Measurements from ENCODE around the gene WNK1.

Gene WNK1

GRCh38 chr12:867905-868304 lies 115.5 kb downstream of the WNK1 start:
- DNase-seq = no peak

GRCh38 chr12:868722-869121 lies 116.3 kb downstream of the WNK1 start:
- no peak for DNase-seq

DNA sequence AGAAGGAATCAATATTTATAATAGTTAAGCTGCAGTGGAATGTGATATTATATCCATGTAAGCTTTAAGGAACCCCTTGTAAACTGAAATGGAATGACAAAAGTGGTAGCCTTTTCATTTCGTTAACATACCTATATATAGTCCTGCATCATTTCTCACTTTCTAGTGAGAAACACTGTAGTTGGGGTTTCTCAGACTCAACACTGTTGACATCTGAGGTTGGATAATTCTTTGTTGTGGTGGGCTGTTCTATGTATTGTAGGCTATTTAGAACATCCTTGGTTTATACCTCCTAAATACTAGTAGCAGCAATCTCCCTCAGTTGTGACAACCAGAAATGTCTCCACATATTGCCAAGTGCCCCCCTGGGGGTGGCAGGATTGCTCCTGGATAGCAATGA lies 118.0 kb downstream of the WNK1 start:
- DNase-seq = no peak

GRCh38 chr12:873954-874353 lies 121.6 kb downstream of the WNK1 start:
- no peak for DNase-seq

GRCh38 chr12:879641-880040 lies 127.3 kb downstream of the WNK1 start:
- no peak for DNase-seq

- no peak for DNase-seq
Observed at GRCh38 chr12:880656-881055, 128.3 kb downstream of the WNK1 start.

- DNase-seq = no peak
Observed at GRCh38 chr12:884746-885414, 132.5 kb downstream of the WNK1 start.

GRCh38 chr12:885701-886100 lies 133.3 kb downstream of the WNK1 start:
- no peak for DNase-seq

GRCh38 chr12:886206-886605 lies 133.8 kb downstream of the WNK1 start:
- no peak for DNase-seq

GRCh38 chr12:894226-894625 lies 141.8 kb downstream of the WNK1 start:
- no peak for DNase-seq

GRCh38 chr12:896031-896430 lies 143.7 kb downstream of the WNK1 start:
- no peak for DNase-seq

- DNase-seq = no peak
Observed at GRCh38 chr12:897386-897785, 145.0 kb downstream of the WNK1 start.

DNA sequence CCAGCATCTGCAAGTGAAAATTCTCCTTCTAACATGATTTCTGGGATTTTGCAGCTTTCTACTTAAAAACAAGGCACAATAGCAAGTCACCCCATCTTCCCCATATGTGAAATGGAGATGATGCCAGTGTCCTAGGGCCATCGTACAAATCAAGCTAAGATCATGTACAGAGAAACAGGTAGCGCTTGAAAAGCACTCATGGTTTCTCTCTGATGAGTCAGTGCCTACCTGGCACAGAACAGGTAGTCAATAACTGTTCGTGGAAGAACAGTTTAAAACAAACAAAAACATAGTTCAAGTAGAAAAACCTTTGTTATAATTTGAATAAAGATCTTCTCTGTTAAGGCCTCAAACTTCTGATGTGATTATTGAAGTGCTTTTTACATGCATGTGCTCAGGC lies 150.2 kb downstream of the WNK1 start:
- DNase-seq = no peak

- no peak for DNase-seq
Observed at GRCh38 chr12:903055-903454, 150.7 kb downstream of the WNK1 start.

GRCh38 chr12:904010-904414 lies 151.6 kb downstream of the WNK1 start:
- no peak for DNase-seq

DNA sequence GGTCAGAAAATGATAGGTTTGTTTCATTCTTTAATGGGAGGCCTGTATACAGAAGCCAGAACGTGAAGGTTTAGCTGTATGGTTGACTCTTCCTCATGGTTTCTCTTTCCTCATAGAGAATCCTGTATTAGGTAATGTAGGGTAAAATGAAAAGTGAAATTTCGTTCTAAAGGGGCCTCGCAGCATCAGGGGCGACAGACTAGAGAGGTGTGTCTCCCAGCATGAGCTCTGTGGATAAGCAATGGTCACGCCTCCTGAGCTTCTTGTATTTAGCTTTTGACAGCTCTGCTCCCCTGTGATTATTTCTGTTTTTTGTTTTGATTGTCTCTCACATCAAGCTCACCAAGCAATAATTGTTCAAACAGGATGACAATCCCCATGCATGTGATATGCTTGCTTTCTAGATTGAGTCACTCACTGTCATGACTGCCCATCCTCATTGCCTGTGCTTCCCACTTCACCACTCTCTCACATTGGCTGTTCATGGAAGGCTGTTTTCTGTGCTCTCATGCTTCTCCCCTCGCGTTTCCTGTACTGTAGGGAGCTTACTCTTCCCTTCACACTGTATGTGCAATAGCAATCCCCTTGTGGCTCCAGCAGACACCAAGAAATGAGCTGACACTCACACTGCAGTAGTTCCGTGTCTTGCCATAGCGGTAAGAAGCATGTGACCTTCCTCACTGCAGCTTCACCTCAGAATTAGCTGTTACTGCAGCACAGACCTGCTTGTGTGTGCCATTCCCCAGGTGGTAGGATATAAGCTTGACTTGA lies 153.1 kb downstream of the WNK1 start:
- DNase-seq = no peak

DNA sequence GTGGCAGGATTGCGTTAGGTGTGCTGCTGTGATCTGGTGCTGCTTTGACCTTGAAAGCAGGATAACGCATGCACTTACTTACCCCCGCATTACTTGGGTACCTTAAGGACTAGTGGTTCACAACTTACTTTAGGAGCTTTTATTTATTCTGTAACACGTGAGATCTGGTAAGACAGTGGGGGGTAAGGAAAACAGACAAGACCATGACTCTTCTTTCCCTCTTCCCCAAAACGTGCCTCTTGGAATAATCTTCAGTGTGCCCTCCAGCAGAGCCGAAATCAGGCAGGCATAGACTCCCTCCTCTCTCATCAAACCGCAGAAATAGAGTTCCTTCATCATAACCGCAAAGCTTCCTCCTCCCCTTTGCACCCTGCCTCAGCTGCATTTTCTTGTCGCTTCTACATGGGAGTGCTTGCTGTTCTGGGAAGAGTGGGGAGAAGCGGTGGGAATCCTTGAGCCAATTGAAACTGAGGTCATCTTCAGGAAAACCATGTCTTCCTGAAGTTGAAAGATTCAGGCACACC lies 153.7 kb downstream of the WNK1 start:
- no peak for DNase-seq

GRCh38 chr12:907413-908185 lies 155.2 kb downstream of the WNK1 start:
- DNase-seq = no peak

DNA sequence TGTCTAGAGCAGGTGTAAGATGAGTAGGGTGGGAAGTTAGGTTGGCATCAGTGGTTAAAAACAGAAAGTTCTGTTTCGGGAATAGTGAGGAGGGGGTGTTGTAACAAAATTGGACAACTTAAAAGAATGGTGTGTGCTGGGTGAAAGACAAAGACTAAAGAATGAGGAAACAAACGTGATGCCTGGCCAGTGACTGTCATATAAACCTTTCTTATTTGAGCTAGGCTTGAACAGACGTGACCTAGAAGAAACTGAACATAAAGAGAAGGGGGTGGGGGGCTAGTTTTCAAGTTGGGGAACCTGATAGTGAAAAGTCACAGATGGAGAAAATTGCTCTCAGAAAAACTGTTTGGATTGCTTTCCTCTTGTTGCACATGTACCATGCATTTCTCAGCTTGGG lies 157.5 kb downstream of the WNK1 start:
- no peak for DNase-seq

DNA sequence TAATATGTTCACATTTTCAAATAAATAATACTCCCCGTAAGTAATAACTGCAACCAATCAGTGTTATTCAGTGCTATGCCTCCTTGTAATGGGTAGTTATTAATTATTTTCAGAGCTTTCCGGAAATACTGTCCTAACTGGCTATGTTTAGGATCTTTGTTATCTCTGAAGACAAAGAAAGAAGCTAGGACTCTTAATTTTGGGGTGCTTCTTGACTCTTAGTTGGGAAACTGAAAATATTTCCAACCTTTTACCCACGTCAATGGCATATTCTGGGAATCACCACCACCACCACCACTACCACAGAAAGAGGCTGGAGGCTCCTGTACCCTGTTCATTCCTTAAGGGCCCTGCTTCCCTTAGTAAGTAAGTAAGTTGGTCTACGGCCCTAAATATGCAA lies 158.0 kb downstream of the WNK1 start:
- no peak for DNase-seq

GRCh38 chr12:911191-911826 lies 158.9 kb downstream of the WNK1 start:
- DNase-seq = no peak

- DNase-seq = no peak
Observed at GRCh38 chr12:912466-913235, 160.3 kb downstream of the WNK1 start.
